Neural progenitor cell (in vitro differentiated cells): ENCODE results near the gene CYP4F3. TPM values are rescaled to one million over a fixed set of nuclear protein-coding genes. Genes with fewer than 3 reads are reported as not detected.

Source experiments
- DNase-seq: peaks from one replicate; pipeline ENCODE4 v3.0.0-alpha.2; 2016; ENCODE audit warnings: low spot score
- H2AFZ ChIP-seq: fragments of 200-600 bp; sonication (generic); replicated peaks from 2 replicates; pipeline ENCODE4 v1.6.1; 2016; ENCODE audit warnings: antibody characterized with exemption
- H3F3A ChIP-seq: fragments of 200-600 bp; sonication (generic); 2 replicates; pipeline ENCODE4 v1.6.1; 2016; ENCODE audit warnings: antibody characterized with exemption, low read depth
- H3K27ac ChIP-seq: fragments of 200-600 bp; sonication (generic); 2 replicates; pipeline ENCODE4 v1.5.1; 2016; ENCODE audit warnings: mild to moderate bottlenecking
- H3K27me3 ChIP-seq: fragments of 200-600 bp; sonication (generic); 2 replicates; pipeline ENCODE4 v1.6.1; 2016; ENCODE audit warnings: mild to moderate bottlenecking, moderate library complexity
- H3K36me3 ChIP-seq: fragments of 200-600 bp; sonication (generic); 2 replicates; pipeline ENCODE4 v1.5.1; 2016
- H3K4me1 ChIP-seq: fragments of 200-600 bp; sonication (generic); 2 replicates; pipeline ENCODE4 v1.6.1; 2016; ENCODE audit warnings: mixed run types
- H3K4me2 ChIP-seq: fragments of 200-600 bp; sonication (generic); 2 replicates; pipeline ENCODE4 v1.6.1; 2016
- H3K4me3 ChIP-seq: fragments of 200-600 bp; sonication (generic); 2 replicates; pipeline ENCODE4 v1.5.1; 2016
- H3K79me2 ChIP-seq: fragments of 200-600 bp; sonication (generic); 2 replicates; pipeline ENCODE4 v1.6.1; 2016; ENCODE audit warnings: low read depth
- H3K9ac ChIP-seq: fragments of 200-600 bp; sonication (generic); 2 replicates; pipeline ENCODE4 v1.6.1; 2016
- H3K9me3 ChIP-seq: fragments of 200-600 bp; sonication (generic); 2 replicates; pipeline ENCODE4 v1.5.1; 2016; ENCODE audit warnings: low read depth
- H4K20me1 ChIP-seq: fragments of 200-600 bp; sonication (generic); 2 replicates; pipeline ENCODE4 v1.6.1; 2016; ENCODE audit warnings: low read depth
- H3K27ac Mint-ChIP-seq: 3 replicates; pipeline ENCODE4 v1.8.0; 2021; ENCODE audit warnings: mixed read lengths
- H3K27me3 Mint-ChIP-seq: 2 replicates; pipeline ENCODE4 v1.8.0; 2022; ENCODE audit warnings: low read depth, mild to moderate bottlenecking, inconsistent platforms, moderate library complexity, mixed read lengths; ENCODE audit not compliant: insufficient read depth
- H3K36me3 Mint-ChIP-seq: 3 replicates; pipeline ENCODE4 v1.8.0; 2021; ENCODE audit warnings: mixed read lengths
- H3K4me1 Mint-ChIP-seq: 3 replicates; pipeline ENCODE4 v1.8.0; 2021; ENCODE audit warnings: mixed read lengths
- H3K4me3 Mint-ChIP-seq: 3 replicates; pipeline ENCODE4 v1.8.0; 2021; ENCODE audit warnings: mild to moderate bottlenecking, moderate library complexity, mixed read lengths
- H3K9me3 Mint-ChIP-seq: 3 replicates; pipeline ENCODE4 v1.8.0; 2020; ENCODE audit warnings: mixed read lengths
- EZH2 ChIP-seq: fragments of 200-600 bp; sonication (generic); IDR thresholded peaks from 2 replicates; pipeline ENCODE4 v1.6.1; 2017; ENCODE audit warnings: antibody characterized with exemption, mild to moderate bottlenecking, moderate library complexity
- EZH2phosphoT487 ChIP-seq: fragments of 200-600 bp; sonication (generic); IDR thresholded peaks from 2 replicates; pipeline ENCODE4 v1.6.1; 2017; ENCODE audit warnings: antibody characterized with exemption
- total RNA-seq: library from RNA; depleted of rRNA; stranded (reverse); fragments of >200 nt; gene quantifications from 2 replicates; pipeline ENCODE4 v1.2.3, GENCODE V29; 2015; ENCODE audit warnings: low replicate concordance
- TF ChIP-seq, protein P1 (sequence below): fragments of 200-600 bp; sonication (generic); IDR thresholded peaks from 2 replicates; pipeline ENCODE4 v1.5.1; 2017; ENCODE audit warnings: antibody characterized with exemption, mild to moderate bottlenecking

CYP4F3 gene
- total RNA-seq, 1 donor from 2014 or later: not detected

DNA sequence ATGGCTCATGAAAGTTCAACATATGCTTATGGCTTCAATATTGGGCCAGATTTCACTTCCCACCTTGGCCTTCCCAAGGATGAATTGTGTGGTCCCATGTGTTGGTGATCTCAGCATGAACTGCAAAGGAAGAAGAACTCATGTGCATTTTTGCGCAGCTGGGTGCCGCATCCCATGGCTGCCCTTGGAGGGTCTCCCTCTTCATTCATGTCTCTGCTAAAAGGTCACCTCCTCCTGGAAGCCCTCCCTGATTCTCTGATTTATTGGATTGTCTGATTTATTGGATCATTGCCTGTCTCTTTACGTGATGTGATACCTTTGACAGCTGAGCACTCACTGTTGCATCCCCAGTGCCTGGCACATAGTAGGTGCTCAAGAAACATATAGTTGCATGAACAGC, 27.4 kb upstream of the CYP4F3 start:
- no peaks in the 10 kb centered on the region for H4K20me1 ChIP-seq
- no peaks in the 10 kb centered on the region for H3K27me3 ChIP-seq
- Mint-ChIP-seq H3K9me3 (peaks cover 20% of the 10 kb centered on the region), H3K27me3 (peaks cover 9% of the 10 kb centered on the region), H3K36me3 (no peaks in the 10 kb centered on the region), H3K27ac (no peak overlapping the region), H3K4me1 (no peaks in the 10 kb centered on the region), H3K4me3 (no peak overlapping the region)
- H3K27ac ChIP-seq: no peak overlapping the region
- H3F3A ChIP-seq: no peaks in the 10 kb centered on the region
- TF ChIP-seq, protein P1, sequence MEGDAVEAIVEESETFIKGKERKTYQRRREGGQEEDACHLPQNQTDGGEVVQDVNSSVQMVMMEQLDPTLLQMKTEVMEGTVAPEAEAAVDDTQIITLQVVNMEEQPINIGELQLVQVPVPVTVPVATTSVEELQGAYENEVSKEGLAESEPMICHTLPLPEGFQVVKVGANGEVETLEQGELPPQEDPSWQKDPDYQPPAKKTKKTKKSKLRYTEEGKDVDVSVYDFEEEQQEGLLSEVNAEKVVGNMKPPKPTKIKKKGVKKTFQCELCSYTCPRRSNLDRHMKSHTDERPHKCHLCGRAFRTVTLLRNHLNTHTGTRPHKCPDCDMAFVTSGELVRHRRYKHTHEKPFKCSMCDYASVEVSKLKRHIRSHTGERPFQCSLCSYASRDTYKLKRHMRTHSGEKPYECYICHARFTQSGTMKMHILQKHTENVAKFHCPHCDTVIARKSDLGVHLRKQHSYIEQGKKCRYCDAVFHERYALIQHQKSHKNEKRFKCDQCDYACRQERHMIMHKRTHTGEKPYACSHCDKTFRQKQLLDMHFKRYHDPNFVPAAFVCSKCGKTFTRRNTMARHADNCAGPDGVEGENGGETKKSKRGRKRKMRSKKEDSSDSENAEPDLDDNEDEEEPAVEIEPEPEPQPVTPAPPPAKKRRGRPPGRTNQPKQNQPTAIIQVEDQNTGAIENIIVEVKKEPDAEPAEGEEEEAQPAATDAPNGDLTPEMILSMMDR: no peak
- TF ChIP-seq EZH2phosphoT487: no peak
- no peak for TF ChIP-seq EZH2
- H3K79me2 ChIP-seq: no peaks in the 10 kb centered on the region
- no peak for DNase-seq
- H3K4me3 ChIP-seq: no peak overlapping the region
- no peaks in the 10 kb centered on the region for H3K4me1 ChIP-seq
- H3K36me3 ChIP-seq: no peaks in the 10 kb centered on the region
- no peak overlapping the region for H3K9ac ChIP-seq
- H3K9me3 ChIP-seq: peaks cover 6% of the 10 kb centered on the region
- no peak overlapping the region for H2AFZ ChIP-seq
- no peak overlapping the region for H3K4me2 ChIP-seq

DNA sequence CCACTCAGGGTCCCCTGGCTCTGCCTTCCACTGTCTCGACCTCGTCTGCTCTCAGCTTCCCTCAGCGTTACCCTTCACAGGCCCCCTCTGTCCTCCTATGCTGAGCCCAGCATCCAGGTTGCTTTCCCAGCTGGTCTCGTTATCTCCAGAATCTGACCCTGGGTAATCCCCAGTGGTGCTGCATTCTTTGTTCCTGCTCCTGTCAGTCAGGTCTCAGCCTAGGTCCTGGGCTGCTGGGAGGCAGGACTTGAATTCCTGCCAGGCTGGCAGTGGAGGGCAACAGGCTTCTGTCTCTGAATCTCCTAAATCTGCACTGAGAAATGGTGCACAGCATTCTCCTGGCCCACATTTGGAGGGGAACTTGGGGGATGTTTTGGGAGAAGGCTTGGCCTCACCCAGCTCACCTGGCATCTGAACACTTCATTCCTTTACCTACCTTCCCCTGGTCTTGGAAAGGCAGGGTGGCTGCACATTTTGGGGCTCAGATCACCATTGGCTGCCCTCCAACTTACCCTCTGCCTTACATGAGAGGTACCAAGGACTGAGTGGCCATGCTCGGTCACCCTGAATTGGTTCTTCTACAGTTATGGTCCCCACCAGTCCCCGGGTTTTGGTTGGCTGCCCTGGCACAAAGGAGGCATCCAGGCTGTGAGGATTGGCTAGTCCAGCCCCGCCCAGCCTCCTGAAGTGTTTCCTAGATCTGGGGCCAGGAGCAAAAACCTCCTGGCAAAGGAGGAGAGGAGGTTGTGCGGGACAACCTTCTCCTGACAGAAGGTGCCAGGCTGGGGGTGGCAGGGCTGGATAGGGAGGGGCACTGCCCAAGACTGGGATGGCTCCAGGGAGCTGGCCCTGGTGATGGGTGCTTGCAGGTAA, 26.0 kb upstream of the CYP4F3 start, which contains the start of gene CYP4F8:
CYP4F8 (plus strand) TSS at position 712 of the 873 bp plus-strand sequence. CDS start 399 bp downstream, outside the sequence.
- no peaks in the 10 kb centered on the region for H3K4me1 Mint-ChIP-seq
- H3K9me3 Mint-ChIP-seq: peaks cover 23% of the 10 kb centered on the region
- H3K27me3 ChIP-seq: no peaks in the 10 kb centered on the region
- no peaks in the 10 kb centered on the region for H3K79me2 ChIP-seq
- H3K4me3 Mint-ChIP-seq: no peak within 1 kb of the TSS
- H4K20me1 ChIP-seq: no peaks in the 10 kb centered on the region
- TF ChIP-seq EZH2 (no peak), EZH2phosphoT487 (no peak)
- TF ChIP-seq, protein P1: no peak
- no peak within 1 kb of the TSS for H2AFZ ChIP-seq
- H3K36me3 Mint-ChIP-seq: no peaks in the 10 kb centered on the region
- no peak within 1 kb of the TSS for H3K27ac Mint-ChIP-seq
- peaks cover 6% of the 10 kb centered on the region for H3K9me3 ChIP-seq
- H3K27ac ChIP-seq: no peak within 1 kb of the TSS
- H3K9ac ChIP-seq: no peak within 1 kb of the TSS
- H3K4me2 ChIP-seq: no peak within 1 kb of the TSS
- no peaks in the 10 kb centered on the region for H3K36me3 ChIP-seq
- no peak for DNase-seq
- peaks cover 12% of the 10 kb centered on the region for H3K27me3 Mint-ChIP-seq
- H3K4me3 ChIP-seq: no peak within 1 kb of the TSS
- no peaks in the 10 kb centered on the region for H3F3A ChIP-seq
- H3K4me1 ChIP-seq: no peaks in the 10 kb centered on the region

DNA sequence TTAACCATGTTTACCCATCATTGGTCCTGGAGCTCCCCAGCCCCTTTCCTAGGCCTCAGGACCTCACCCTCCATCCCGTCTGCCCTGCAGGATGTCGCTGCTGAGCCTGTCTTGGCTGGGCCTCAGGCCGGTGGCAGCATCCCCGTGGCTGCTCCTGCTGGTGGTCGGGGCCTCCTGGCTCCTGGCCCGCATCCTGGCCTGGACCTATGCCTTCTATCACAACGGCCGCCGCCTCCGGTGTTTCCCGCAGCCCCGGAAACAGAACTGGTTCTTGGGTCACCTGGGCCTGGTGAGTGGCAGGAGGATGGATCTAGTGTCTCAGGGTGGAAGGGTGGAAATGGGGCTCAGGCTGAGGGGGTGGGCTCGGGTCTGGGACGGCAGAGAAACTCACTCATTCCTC, 25.2 kb upstream of the CYP4F3 start:
- Histone ChIP-seq H3K4me1 (no peaks in the 10 kb centered on the region), H3K79me2 (no peaks in the 10 kb centered on the region), H3K4me3 (no peak overlapping the region), H3K36me3 (no peaks in the 10 kb centered on the region), H3K4me2 (no peak overlapping the region), H4K20me1 (no peaks in the 10 kb centered on the region), H2AFZ (no peak overlapping the region), H3K27ac (no peak overlapping the region), H3K27me3 (no peaks in the 10 kb centered on the region), H3K9ac (no peak overlapping the region), H3F3A (no peaks in the 10 kb centered on the region), H3K9me3 (peaks cover 6% of the 10 kb centered on the region)
- H3K4me1 Mint-ChIP-seq: no peaks in the 10 kb centered on the region
- H3K4me3 Mint-ChIP-seq: no peak overlapping the region
- TF ChIP-seq, protein P1: no peak
- TF ChIP-seq EZH2 (no peak), EZH2phosphoT487 (no peak)
- DNase-seq: no peak
- peaks cover 12% of the 10 kb centered on the region for H3K27me3 Mint-ChIP-seq
- H3K27ac Mint-ChIP-seq: no peak overlapping the region
- H3K36me3 Mint-ChIP-seq: no peaks in the 10 kb centered on the region
- peaks cover 24% of the 10 kb centered on the region for H3K9me3 Mint-ChIP-seq
